A549 treated with dexamethasone at 1 μM for 4 hours (cell line): ENCODE results near the gene PASD1. TPM values are rescaled to one million over a fixed set of nuclear protein-coding genes. Genes with fewer than 3 reads are reported as not detected.

Experiments used
- total RNA-seq: library from RNA; stranded (reverse); fragments of 200-300 nt; extraction: Qiagen RNA extraction; gene quantifications from 5 replicates; pipeline ENCODE4 v1.2.3, GENCODE V29; 2022

Gene PASD1, protein sequence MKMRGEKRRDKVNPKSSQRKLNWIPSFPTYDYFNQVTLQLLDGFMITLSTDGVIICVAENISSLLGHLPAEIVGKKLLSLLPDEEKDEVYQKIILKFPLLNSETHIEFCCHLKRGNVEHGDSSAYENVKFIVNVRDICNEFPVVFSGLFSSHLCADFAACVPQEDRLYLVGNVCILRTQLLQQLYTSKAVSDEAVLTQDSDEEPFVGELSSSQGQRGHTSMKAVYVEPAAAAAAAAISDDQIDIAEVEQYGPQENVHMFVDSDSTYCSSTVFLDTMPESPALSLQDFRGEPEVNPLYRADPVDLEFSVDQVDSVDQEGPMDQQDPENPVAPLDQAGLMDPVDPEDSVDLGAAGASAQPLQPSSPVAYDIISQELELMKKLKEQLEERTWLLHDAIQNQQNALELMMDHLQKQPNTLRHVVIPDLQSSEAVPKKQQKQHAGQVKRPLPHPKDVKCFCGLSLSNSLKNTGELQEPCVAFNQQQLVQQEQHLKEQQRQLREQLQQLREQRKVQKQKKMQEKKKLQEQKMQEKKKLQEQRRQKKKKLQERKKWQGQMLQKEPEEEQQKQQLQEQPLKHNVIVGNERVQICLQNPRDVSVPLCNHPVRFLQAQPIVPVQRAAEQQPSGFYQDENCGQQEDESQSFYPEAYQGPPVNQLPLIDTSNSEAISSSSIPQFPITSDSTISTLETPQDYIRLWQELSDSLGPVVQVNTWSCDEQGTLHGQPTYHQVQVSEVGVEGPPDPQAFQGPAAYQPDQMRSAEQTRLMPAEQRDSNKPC
- total RNA-seq = 0.02 to 0.07 TPM in 2 of 5 replicates, not detected in the others

DNA sequence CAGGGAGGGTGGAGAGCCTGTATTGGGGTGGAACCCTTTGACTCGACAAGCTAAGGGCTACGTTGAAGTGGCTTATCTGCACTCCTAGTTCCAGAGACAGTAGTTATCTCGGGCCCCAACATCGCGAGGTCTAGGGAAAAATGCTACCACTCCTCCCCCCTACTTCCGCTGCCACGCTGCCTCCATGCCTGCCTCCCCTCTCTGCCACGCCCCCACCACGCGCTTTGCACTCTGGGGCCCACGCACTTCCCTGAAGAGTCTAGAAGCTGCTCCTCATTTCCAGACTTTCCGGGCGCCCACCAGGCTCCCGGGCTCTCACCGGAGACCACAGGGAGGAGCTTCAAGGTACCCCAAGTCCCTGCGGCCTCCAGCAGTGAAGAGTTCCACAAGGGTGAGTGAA lies at the start of gene PASD1:
Gene PASD1, plus strand, starts transcription at position 227 of the 400 bp plus-strand sequence. CDS start 37,879 bp downstream, outside the sequence.

DNA sequence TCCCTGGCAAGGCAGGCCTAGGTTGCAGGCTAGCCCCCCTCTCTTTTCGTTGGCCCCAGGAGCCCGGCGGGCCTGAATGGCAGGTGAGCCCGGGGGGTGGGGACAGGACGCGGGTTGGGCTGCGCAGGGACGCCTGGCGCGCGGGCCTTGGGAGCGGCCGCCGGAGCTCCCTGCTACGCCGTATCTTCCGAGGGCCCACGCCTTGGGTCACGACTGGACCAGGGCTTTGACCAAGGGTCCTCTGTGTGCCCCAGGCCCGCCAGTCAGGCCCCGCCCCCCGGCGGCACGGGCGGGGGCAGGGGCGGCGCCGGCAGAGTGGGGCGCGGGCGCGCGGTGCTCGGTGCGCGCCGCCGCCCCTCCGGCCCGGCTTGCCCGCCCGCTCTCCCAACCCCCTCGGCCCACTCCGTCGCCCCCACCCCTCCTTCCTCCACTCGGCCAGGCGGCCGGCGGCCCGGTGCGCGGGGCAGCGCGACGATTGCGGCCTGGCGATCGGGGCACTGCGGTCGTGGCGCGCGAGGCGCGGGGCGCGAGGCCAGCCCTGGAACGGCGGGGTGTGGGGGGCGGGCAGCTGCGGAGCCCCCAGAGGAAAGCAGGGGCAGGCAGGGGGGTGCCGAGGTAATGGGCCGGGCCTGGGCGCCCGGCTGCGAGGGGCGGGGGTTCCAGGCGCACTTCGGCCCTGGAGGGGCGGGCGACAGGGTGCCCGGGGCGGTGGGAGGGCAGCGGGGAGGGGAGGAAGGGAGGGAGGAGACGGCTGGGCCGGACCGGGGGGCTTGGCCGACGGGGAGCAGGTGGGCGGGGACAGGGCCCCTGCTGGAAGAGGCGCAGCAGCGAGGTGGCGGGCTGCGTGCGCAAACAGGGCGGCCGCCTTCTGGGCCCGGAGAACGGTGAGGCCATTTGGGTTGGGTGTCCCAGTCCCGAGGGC lies 131.4 kb downstream of the PASD1 start, which contains the start of gene PRRG3:
Gene PRRG3, plus strand, starts transcription at position 798 of the 922 bp plus-strand sequence. CDS start 3,357 bp downstream, outside the sequence.

DNA sequence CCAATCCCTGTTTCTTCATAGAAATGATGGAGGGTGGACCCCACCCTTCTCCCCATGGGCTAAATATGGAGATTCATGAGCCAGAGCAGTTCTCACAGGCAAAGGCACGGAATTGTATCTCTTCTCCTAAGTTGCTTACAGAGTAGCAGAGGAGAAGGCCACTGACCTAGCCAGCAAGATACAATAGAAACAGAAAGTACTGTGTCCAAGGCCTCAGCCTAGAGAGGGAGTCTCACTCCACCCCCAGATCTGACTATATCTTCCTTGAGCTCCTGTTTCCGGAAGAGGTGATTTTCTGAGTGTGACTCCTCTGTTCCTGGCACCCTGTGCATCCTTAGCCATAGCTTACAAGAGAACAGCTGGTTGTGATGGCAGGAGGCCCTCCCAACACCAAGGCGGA lies 152.3 kb downstream of the PASD1 start, which contains the start of gene FATE1:
Gene FATE1, plus strand, starts transcription at position 284 of the 400 bp plus-strand sequence. Its CDS starts 85 bp downstream, at position 369.

Other genes starting within 250 kb of the PASD1 start
- 18.2 to 27.1 TPM (median 23.8 TPM) in 5 replicates for gene VMA21, start 166.5 kb upstream of the PASD1 start, total RNA-seq
- not detected in 5 replicates for gene PRRG3, start 131.8 kb downstream of the PASD1 start, total RNA-seq
- gene FATE1, start 152.4 kb downstream of the PASD1 start, total RNA-seq = not detected in 5 replicates
- not detected in 5 replicates for gene CNGA2, start 171.1 kb downstream of the PASD1 start, total RNA-seq